NAMALWA (cell line): Measurements from ENCODE around the gene HHAT.

Experiments used
- DNase-seq: peaks from one replicate; pipeline ENCODE4 v3.0.0-alpha.2; 2015; ENCODE audit warnings: low spot score

HHAT gene

DNA sequence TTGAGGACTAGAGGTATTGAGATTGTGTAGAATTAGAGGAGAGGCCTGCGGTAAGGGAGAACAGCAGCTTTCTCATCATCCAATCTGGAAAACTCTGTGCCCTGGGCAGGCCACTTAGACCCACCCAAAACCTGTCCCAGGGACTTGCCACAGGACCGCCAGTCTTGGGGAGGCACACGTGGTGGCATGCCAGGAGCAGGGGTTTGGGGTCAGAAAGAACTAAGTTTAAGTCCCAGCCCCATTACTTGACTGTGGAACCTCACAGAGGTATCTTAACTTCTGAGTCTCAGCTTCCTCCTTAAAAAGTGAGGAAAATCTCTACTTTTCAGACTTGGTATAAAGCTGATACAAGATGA lies 356.6 kb downstream of the HHAT start:
- no peak for DNase-seq

DNA sequence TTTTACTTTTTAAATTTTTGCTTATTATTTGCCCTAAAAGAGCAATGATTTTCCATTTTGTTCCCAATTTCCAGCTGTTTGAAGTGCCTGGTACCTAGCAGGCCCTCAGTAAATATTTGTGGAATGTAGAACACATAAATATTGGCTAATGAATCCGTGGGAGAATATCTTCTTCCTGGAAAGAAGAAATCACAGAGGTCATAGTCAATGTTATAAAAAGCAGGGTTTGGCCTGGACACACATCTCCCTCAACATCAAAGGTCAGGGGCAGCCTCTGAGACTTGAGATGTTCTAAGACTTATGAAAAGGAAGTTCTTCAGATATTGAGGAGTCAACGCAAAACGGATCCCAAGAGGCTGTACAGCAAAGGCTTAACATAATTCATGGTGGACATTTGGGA lies 358.1 kb downstream of the HHAT start:
- no peak for DNase-seq

DNA sequence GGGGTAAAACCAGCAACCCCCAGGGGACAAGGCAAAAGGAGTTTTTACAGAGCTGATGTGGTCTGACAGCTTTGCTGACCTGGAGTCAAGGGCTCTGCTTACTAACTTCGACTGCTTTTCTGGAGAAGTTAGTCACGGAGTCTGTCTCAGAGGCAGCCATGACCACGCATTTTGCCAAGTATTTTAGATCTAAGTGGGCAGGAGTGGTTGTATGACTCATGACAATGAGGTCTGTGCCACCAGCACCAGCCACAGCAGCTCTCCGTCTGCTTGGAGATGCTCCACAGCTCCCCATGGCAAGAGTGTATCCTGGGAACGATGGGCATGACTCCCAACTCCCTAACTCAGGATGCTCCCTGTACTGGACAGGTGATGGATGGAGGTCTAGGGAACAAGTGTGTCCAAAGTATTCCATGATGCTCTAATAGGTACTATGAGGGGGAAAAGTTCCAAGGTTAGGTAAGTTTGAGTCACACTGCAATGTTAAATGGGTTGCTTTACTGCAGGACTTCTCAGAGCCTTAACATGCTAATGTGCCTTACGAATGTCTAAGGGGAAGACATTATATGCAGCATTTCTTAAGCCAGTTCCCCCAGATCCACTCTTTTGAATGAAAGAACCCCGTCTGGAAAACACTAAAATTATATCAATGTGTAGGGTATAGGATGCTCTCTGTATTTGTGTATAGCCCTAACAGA lies 359.0 kb downstream of the HHAT start:
- DNase-seq, result no peak

DNA sequence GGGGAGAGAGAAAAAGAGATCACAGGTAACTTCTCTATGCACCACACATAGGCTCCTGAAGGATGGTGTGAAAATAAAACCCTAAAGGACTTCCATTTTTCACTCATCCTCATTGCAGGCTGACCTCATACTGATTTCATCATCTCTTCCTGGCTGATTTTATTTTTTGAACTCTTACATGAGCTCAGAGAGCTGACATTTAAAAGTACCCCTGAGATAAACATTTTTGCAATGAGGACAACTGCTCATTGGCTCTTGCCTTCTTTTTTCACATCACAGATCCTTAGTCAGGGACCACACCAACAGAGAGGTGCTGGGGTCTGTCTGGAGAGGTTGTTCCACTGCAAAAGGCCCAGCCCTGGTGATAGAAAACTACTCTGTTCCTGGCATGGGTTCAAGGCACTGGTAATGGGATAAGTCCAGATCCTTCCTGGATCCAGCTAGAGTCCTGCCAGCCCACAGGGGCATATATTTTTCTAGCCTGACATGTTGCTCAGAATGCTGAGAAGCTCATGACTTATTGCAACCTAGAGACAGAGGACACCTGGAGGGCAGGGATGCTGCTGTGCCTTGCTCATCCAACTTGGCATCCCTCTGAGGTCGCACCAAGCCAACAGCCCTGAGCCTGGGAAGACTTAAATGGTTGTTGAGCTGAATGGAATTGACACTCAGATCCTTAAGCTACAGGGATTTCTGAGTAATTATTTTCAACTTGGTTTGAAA lies 360.0 kb downstream of the HHAT start:
- DNase-seq, result no peak

DNA sequence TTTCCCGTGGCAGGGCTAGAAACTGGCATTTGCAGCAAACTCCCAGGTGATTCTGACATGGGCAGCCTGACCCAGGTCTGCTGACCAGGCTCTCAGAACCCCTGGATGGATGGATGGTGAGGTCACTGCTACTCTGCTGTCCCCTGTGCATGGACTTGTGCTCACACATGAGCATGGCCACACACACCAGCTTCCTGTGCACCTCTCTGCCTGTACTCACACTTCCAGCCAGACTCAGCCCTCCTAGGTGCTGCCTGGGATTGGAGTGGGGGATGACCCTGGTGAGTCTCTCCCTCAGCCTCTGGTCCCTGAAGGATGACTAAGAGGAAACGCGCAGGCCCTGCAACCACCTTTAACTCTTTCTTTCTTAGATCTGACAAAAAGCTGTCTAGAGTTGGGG lies 361.1 kb downstream of the HHAT start:
- DNase-seq, result no peak

DNA sequence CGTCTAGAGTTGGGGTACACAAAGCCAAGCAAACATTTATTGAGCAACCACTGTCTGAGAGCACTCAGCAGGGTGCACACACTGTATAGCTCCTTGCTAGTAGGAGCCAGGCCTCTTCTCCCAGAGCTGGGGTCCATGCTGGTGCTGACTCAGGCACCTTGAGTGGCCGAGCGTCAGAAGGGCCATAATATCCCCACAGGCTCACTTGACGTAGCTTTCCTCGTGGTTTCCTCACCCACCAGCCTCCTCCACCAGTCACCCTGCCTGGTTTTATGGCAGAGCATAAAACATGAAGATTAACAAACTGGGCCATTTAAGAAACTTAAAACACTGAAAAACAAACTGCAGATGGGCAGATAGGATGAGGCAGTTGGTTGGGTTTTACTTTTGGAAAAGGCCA lies 361.5 kb downstream of the HHAT start:
- DNase-seq, result no peak

DNA sequence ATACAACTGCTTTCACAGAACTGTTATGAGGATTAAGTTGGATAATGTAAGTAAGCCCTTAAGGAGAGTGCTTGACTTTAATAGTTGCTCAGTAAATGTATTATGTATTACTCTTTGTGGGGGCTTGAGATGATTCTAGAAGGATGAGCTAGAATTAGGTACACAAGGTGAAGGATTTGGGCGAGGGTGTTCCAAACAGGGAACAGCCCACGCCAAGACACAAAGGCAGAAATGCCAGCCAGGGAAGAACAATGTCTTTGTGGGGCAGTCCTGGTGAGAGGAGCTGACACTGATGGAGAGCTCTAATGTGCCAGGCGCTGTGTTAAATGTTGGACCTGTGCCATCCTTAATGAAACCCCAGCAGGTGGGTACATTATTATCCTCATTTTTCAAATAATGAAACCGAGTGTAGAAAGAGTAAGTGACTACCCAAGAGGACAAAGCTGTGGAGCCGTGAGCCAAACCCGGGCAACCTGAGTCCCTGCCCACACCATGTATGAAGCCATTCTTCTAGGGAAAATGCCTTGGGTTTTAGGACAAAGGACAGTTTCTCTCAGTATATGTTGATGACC lies 362.4 kb downstream of the HHAT start:
- no peak for DNase-seq

DNA sequence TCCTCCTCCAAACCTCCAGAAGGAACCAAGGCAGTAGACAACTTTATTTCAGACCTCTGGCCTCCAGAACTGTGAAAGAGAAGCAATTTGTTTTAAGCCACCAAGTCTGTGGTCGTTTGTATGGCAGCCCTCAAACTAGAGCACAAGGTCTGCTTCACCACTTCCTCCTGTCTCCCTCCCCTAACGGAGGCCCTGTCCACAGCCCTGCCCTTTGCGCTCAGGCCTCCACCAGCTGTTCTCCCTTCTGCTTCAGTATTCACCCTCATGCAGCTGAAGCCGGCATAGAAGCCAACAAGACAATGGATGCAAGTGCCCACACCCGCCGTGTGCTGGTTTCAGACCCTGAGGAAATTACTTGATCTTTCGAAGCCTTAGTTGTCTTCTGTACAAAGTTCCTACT lies 364.1 kb downstream of the HHAT start:
- DNase-seq, result no peak

DNA sequence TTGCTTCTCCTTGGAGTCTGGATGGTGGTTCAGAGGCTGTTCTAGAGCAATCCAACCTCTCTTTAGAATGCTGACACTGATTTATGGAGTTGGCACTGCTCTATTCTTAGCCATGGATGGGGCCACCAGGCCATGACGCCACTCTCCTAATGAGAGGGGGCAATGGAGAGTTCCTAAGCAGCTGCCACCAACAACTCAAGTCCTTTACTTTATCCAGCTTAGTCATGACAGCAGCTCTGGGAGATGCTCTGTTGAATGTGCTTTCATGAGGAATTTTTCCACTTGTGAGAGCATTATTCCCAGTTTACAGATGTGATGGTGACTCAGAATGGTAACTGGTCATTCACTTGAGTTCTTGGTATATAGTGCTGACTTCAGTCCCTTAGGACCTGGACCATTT lies 366.3 kb downstream of the HHAT start:
- no peak for DNase-seq

DNA sequence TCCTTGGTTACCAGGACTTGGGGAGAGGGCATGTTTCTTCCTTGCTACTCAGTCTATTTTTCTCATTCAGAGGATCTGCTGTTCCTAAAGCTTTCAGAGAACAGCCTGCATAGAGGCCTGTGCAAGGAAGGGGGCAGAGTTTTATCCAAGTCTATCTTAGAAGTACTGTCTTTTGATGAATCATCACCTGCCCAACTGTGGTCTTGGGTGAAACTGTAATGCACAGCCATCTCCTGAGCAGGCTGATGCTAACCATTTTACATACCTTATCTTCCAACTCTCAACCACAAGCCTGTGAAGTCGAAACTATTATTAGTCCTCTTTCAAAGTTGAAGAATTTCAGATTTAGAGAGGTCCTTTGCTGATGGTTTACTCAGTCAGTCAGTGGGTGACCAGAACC lies 368.0 kb downstream of the HHAT start:
- no peak for DNase-seq

DNA sequence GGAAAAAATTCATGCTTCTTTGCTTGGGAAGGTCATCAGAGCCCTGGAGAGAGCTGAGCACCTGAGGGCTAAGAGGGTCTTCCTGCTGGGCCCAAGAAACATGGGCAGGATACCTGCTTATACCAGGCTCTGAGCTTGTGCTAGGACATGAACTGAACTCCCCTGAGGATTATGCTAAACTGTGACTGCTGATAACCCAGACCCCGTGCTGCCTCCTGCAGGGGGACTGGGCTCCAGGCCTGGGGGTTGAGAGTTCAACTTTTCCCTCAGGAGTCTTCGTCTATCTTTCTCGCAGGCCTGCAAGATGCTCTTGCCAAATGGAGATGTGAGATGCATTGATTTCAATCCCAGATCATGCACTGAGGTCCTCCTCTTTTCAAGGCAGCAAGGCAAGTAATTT lies 368.5 kb downstream of the HHAT start:
- DNase-seq, result no peak

DNA sequence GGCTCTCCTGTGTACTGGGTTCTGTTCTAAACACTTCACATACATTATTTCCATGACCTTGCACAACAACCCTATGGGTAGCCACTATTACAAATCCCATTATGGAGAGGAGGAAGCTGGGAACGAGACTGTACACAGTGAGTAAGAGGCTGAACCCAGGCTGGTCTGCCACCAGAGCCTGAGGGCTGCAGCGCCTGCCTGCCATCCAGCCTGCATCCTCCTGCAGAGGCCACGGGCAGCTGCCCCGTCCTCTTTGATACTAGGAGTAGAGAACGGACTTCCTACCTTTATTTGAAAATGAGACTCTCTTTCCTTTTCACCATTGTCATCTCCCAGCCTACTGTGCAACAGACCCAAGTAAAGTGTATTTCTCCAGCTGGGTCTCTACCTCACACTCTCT lies 370.0 kb downstream of the HHAT start:
- no peak for DNase-seq

DNA sequence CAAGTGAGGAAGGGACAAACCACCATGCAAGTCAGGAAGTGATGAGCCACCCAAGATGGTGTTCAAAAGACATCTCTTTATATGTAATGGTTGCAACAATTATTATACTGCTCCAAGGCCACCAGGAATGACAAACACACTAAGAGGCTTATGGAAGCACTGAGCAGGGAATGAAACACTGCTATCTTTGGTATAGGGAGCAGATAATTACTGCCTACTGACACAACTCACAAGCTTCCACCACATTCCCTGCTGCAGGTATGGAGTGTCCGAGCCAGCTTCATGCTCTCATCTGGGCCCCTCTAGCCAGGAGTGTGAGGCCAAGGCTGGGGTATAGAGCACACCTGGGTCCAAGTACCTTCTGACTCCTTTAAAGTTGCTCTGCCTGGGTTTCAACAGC lies 371.4 kb downstream of the HHAT start:
- DNase-seq, result no peak

DNA sequence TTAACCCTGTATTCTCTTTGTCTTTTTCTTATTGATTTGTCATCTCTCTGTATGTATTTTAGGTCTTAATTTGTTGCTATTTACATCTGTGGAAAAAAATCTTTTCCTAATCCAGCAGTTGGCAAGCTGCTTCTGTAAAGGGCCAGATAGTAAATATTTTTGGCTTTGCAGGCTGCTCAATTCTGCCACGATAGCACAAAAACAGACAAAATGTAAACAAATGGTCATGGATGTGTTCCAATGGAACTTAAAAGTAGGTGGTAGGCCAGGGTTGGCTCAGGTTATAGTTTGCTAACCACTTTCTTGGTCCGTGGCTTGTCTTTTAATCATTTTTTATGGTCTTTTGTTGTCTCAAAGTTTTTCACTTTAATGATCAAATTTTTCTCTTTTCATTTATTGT lies 371.8 kb downstream of the HHAT start:
- DNase-seq, result no peak

DNA sequence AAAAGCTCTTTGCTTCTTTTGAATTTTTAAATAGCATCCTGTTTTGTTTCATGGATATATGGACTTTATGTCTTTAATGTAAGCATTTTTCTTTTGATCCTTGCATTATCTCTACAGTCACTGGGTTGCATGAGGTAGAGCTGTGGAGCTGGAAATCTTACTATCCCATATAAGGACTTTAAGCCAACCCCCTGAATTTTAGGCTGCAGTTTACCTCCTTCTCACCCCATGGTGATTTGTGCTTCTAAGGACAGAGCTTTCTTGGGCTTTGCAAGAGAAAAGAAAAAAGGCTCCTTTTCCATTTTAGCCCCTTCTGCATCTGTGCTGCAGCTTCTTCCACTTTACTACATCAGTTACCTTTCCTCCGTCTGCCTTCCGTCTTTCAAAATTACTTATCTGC lies 373.8 kb downstream of the HHAT start:
- no peak for DNase-seq

DNA sequence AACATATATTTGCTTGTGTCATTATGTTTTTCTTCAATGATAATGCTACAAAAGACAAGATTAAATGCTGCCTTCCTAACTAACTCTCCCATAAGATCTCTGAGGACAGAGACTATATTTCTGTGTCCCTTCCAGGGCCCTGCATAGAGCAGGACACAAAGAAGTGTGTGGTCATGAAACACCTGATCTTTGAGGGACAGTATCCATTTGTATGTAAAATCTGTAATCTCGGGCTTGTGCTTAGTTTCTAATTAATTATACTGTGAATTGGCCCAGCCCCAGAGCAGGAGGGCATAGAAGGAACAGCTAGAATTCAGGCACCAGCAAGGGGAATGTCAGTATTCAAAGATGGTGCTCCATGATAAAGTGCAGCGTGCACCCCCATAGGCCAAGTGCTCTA lies 374.9 kb downstream of the HHAT start:
- no peak for DNase-seq

DNA sequence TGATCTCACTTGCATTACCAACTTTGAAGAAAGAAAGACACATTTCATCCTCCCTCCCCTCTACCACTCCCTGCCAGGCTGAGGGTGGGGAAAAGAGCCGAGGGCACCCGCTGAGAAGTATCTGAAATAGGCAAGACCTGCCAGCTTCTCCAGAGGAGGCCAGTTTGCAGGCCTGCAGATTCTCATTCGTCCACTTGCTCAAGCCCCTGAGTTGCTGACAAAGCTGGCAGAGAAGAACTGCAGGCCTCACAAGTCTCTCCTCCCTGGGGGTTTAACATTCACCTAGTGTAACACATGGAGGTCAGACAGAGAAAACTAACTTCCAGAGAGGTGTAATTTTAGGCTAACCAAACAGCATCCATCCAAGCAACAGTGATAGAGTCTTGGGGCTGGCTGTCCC lies 376.4 kb downstream of the HHAT start:
- DNase-seq, result no peak

DNA sequence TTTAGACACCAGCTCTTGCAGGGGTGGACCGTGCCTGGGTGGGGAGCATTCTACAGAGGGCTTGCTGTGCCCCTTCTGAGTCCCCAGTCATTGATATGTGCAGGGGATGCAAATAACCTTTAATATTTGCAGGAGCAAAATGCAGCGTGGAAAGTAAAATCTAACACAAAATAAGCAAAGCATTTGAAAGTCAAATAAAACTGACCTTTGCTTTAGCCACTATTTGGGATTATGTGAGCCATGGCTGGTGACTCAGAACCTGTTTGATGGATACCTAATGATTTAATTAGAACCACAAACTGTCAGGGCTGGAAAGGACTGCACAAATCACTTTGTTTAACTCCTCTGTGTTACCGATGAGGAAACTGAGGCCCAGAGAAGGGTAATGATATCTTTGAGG lies 377.5 kb downstream of the HHAT start:
- DNase-seq, result no peak

DNA sequence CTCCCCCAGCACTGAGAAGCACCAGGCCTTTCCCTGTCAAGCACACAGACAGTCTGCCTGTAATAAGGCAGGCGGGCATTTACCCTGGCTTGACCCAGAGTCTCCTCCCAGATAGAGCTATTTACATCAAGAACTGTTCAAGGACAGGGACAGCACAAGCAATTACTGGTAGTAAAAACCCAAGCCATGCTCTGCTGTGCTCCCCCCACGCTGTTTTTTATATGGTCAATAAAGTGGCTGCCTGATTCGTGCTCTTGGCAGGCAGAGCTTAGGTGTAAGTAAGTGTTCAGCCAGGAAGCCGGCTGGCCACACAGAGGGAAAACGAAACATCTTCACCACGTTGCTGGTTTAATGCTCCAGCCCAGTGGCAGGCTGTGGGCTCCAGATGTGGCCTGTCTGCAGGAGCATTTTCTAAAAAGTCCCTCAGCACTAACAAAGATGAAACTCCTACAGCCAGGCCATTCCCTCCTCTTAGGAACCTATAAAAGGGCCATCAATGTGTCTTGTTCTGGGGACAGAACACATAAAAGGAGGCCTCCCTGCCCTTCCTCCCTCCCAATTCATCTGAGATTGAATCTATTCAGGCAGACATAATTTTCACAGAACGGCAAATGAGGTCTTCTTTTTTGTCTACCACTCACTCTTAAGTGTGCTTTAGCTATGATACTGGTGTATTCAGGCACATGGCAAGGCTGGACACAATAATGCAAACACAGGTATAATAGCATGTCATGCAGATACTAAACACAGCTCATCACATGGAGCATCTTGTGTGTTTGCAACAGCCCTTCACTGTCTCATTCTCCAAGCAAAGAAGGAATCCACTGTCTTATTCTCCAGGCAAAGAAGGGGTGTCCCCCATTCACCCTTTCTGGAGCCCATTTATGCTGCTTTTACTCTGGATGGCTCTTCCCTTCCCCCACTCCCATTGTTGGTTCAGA lies 378.9 kb downstream of the HHAT start:
- no peak for DNase-seq

DNA sequence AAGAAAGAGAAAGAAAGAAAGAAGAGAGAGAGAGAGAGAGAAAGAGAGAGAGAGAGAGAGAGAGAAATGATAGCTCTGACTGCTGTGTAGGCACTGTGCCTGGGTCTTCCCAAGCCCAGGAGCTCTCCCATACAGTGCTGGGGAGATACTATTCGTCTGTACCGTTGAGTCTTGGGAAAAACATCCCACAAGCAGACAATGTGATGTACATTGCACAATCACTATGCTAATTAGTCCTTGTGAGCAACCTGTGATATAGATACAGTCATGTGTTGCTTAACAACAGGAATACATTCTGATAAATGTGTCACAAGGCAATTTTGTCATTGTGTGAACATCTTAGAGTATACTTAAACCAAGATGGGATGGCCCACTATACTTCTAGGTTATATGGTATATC lies 381.0 kb downstream of the HHAT start:
- no peak for DNase-seq

DNA sequence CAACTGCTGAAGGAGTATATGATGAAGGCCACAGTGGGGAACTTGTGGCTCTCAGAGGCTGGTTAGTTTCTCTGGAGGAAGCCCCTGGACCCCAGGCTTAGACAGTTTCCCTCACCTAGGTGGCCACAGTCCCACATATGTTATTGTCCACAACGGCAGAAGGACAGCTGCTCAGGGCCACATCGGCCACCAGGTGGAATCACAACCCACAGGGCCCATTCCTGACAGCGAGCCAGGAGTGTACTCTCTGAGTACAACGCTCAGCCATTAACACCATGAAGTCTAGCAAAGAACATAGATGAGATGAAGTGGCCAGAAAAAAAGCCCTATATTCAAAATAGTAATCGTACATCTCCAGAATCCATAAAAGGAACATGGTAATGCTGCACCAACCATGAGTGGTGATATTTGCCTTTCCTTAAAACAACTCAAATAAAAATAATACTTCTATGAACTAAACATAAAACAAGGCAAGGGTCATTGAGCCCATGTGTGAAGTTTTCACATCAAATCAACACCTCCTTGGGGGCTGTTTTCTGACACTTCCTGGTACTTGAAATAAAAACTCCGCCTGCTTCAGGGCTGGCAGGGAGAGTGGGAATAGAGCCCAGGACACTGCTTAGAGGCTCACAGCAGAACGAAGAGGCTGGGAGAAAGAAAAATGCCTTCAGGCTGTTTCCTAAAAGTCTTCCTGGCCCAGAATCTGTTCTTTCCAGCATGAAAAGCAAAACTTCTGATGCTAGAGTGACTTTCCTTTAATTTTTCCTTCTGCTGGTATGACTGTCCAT lies 383.3 kb downstream of the HHAT start:
- DNase-seq, result no peak

DNA sequence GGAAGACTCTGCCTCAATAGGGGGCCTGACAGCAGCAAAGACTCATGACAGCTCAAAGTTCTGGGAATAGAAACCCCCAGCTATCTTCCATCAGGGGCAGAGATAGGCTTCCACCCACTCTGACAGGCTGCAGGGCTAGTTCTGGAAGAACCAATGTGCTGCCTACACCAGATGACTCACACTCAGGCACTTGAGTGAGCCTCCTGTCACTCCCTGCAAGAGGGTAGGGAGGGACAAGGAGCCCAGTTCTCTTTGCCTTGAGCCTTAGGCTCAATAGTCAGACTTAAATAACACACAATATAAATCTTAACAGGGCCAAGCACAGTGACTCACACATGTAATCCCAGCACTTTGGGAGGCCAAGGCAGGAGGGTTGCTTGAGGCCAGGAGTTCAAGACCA lies 386.4 kb downstream of the HHAT start:
- no peak for DNase-seq
